HG03064 (cell line): ENCODE data around the gene CLK3.
"Not testable (repeated sequence)": the region's sequence is repeated elsewhere in the genome, so short reads cannot be mapped to it uniquely, and the experiment has no call there.

Experiments
- ATAC-seq: cut with Tn5 transposase; IDR thresholded peaks from one replicate; pipeline ENCODE4 v1.9.1; 2021; ENCODE audit warnings: low read depth; ENCODE audit not compliant: unreplicated experiment

The CLK3 gene

DNA sequence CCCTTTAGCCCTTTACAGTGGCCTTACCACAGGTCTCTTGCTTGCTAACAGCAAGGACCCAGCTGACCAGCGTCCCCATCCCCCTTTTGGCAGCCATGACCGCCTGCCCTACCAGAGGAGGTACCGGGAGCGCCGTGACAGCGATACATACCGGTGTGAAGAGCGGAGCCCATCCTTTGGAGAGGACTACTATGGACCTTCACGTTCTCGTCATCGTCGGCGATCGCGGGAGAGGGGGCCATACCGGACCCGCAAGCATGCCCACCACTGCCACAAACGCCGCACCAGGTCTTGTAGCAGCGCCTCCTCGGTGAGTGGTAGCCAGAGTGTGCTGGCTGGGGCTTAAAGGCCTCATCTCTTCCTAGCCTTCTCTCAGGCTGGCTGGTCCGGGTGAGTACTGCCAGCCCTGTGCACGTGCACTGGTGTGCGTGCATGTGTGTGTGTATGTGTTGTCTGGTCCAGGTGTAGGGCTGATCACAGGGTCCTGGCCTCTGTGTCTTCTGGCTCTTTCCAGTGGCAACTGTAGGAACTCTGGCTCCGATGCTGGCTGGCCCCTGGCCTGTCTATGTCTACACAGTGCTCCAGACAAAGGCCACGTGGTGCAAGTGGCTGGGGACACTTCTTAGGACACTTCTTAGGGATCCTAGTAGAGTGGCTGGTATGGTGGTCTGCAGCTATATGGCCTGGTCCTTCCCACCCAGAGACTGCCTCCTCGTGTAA lies 4.4 kb downstream of the CLK3 start:
- no peak for ATAC-seq

DNA sequence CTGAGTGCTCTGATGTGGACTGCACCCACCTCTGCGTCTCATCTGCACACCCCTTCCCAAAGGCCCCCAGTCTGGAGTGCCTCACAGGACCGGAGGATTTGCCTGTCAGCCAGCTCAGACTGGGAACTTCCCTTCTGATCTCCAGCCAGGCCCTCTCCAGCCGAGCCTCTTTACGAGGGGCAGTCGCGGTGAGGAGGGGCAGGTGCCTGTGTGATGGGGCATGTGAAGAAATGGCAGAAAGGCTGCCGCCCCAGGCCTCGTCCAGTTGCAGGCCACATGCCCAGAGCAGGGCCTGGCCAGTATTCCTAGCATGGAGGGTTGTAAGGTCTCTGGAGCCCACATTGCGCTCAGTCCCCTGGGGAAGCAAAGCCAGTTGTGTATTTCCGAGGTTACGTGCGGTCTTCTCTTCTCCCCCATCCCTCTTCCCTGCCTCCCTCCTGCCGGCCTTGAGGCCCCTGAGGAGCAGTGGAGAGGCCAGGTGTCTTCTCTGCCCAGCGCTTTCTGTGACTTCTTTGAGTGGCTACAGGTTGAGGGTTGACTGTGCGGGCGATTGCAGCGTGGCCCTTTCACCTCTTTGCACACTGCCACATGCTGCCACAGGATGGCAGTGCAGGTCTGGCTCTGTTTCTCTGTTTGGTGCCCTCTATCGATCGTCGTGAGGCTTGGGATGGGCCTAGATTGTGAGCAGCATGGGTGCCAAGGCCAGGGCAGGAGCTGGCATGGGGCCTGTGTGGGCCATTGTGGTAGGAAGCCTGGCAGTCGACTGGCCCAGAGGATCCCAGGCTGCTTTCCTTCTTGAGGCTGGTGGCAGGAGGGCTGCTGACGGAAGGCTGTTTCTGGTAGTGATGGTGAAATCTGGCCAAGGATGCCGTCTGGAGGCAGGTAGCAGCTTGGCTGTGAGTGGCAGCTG lies 5.3 kb downstream of the CLK3 start:
- no peak for ATAC-seq

DNA sequence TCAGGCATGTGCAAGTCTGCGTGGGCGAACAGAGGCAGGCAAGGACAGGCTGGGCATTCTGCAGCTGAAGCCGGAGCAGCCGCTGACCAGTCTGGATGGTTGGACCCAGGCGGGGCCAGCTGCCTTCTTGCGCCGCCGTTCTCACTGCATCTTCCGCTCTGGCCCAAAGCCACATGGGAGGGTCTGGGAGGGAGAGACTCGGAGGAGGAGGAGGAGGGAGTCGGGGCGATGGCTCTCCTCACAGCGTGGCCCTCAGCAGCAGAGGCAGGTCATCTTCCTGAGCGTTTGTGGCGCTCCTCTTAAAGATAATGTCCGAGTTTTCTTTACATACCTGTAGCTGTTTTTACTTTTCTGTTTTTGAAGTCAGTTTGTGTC lies 5.9 kb downstream of the CLK3 start:
- ATAC-seq, result no peak

DNA sequence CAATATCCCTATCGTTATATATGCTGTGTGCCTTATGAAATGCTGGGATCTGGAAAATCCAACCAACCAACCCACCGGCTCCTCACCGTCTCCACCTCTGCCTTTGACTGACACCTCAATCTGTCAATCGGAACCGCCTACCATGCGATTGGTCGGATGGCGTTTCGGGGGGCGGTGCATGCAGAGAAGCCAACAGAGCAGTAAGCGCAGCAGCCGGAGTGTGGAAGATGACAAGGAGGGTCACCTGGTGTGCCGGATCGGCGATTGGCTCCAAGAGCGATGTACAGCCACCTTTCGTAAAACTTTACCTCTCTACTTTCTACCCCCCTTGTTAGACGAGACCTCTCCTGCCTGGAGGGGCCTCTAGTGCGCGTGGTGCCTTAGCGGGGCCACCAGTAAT lies 6.3 kb downstream of the CLK3 start:
- ATAC-seq, result no peak

DNA sequence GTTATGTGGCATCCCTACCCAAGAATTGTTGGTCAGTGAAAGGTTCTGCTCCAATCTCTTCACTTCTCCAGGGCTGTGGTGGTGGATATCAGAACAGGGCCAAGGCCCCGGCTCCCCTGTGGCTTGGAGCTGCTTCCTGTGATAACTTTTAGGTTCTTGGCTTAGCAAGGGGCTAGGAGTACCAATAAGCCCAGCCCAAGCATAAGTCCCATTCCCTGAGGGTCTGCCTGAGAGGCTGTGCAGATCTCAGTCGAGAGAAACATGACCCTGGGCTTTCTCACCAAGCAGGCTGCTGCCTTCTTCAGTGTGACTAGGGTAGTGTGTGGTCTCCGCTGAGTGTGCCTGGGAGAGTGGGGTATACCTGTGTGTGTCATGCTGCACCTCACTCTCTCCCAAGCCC lies 7.1 kb downstream of the CLK3 start:
- ATAC-seq, result no peak

DNA sequence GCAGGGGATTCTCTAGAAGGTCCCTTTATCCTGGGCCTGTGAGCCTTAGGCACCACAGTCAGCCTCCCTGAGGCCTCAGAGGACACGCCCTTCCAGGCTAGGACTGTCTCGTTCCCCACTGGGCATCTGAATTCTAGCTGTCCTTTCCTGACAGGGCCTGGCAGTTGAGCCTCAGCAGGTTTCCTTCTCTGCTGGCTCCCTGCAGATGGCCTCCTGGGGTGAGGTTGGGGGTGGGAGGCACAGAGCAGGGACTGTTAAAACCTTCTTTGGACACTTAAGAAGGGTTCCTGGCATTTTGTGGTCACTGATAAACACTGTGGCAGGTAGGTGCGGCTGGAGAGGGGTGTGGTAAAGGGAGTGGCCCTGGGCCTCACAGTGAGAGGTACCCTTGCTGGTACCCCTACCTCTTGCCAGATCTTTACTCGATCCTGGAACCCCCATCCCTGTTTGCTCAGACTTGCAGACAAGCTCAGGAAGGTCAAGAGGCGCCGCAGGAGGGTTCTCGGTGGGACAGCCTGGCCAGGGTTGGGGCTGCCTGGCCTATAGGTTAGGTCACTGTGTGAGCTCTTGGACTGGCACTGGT lies 8.5 kb downstream of the CLK3 start:
- no peak for ATAC-seq

DNA sequence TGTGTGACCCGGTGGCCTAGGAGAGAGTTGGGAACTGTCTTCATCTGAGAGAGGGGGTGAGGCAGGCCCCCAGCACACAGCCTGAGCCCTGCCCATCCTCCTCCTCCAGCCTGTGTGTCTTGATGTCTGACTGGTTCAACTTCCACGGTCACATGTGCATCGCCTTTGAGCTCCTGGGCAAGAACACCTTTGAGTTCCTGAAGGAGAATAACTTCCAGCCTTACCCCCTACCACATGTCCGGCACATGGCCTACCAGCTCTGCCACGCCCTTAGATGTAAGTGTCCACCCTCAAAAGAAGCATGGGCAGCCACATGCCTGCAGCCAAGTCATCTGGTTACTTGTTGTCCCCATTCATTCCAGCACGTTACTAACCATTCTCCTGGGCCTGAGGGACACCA lies 10.1 kb downstream of the CLK3 start:
- no peak for ATAC-seq

DNA sequence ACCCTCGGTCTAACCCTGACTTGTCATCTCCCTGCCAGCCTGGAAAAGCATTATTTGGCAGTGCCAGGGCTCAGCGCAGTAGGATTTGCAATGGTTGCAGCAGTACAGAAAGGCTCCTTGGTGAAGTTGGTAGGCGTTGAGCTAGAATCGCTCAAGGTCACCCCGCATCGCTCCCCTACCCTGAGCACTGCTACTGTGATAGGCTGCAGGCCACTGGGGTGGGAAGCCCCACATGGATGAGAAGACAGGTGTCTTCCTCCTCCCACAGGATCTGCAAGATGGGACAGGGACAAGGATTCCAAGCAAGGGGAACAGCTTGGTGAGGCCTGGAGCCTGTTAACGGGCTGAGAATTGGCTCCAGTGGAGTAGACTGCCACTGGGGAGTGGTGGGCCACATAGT lies 10.7 kb downstream of the CLK3 start:
- no peak for ATAC-seq

DNA sequence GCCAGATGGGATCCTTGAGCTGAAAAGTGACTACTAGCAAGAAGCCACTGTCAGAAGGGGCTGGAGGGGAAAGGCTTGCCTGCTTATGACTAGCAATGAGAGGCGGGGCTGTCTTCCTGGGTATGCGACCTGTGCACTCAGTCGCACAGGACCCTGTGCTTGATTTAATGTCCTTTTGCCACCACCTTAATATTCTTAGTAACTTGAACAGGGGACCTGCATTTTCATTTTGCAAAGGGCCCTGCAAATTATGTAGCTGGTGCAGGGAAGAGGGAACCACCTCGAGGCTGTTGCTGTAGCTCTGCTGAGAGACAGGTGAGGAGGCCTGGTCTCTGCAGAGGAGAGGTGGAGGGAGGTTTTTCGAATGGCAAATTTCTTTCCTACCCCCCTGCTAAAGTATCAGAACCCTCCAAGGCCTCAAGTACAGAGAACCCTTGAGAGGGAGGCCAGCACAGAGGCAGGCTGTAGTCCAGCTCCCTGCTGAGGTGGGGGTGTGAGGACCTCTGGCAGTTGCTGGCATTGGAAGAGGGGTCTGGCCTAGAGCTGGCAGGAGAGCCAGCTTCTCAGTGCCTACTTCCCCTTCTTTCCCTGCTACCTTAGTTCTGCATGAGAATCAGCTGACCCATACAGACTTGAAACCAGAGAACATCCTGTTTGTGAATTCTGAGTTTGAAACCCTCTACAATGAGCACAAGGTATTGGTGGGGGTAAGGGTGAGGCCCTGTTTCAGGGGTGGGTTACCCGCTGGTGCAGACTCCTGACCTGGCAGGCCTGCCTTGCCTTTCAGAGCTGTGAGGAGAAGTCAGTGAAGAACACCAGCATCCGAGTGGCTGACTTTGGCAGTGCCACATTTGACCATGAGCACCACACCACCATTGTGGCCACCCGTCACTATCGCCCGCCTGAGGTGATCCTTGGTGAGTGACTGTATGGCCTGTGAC lies 11.4 kb downstream of the CLK3 start:
- no peak for ATAC-seq

DNA sequence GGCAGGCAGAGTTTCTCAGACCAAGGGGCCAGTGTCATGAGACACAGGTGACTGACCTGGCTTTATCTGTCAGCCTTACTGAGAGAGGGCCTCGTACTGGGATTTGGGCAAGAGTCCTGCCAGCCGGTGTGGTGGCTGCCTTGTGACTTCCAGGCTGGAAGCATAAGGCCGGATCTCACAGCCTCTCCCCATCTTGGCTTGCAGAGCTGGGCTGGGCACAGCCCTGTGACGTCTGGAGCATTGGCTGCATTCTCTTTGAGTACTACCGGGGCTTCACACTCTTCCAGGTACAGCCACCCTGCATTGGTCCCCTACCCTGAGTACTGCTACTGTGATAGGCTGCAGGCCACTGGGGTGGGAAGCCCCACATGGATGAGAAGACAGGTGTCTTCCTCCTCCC lies 12.1 kb downstream of the CLK3 start:
- no peak for ATAC-seq

DNA sequence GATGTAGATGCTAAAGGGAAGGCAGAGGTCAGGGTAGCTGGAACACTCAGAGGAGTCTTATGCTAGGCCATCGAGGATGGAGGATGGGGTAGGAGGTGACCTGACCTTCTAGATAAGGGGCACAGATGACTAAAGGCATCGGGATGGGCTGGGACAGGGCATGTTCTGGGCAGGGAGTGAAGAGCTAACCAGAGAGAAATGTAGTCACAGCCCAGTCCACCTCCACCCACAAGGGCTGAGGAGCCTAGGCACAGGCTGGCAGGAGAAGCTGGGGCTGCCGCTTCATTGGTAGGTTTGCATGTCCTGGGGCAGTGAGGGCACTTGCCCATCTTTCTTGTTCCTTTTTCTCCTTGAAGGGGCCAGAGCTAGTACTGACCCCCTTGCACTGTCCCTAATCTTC lies 12.6 kb downstream of the CLK3 start:
- ATAC-seq, result no peak

DNA sequence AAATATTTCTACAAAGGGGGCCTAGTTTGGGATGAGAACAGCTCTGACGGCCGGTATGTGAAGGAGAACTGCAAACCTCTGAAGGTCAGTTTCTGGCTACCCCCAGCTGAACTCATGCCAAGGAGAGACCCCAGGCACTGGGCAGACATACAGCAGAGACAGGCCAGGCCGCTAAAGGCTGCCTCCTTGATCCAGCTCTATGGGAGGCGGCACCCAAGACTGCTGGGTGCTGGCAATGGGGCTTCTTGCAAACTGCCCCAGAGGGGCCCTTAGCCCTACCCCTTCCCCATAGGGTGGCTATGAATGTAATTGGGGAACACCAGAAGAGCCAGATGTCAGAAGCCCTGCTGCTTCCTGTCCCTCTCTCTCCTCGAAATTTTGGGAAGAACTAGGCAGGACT lies 13.3 kb downstream of the CLK3 start:
- ATAC-seq, result no peak

DNA sequence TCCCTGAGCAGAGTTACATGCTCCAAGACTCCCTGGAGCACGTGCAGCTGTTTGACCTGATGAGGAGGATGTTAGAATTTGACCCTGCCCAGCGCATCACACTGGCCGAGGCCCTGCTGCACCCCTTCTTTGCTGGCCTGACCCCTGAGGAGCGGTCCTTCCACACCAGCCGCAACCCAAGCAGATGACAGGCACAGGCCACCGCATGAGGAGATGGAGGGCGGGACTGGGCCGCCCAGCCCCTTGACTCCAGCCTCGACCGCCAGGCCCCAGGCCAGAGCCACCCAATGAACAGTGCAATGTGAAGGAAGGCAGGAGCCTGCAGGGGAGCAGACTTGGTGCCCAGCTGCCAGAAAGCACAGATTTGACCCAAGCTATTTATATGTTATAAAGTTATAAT lies 14.1 kb downstream of the CLK3 start:
- ATAC-seq, result not testable (repeated sequence)

DNA sequence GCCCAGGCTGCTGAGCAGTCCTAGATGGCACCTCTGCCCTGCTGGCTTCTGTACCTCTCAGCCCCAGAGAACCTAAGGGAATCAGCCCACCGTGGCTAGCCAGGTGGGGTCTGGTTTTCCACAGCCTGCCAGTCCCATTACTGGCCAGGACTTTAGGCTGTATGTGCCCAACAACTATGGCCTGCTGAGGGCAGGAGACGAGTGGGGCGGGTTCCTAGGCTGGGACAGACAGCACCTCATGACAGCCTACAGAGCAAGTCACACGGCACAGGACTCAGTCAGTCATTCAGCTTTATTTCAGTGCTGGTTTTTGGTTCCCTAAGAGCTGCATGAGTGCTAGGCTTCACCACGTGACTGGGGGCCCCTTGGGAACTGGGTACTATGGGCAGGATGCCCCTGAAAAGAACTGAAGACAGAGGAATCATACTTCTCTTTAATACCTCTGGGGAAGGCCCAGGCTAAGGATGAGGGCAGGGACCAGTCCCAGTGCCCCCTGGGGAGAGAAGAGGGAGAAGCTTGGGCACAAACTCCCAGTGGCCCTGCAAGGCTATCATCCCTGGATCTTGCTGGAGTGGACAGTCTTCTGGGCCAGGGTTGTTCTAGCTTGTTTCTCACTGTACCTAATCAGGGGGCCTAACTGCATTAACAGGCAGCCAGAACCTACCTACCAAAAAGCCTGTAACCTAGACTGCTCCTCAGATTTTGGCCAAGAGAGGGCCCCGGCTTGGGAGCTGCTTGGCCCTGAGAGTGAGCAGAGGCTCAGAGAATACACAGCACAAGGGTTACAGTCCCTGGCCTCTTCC lies 14.8 kb downstream of the CLK3 start:
- ATAC-seq, result no peak

DNA sequence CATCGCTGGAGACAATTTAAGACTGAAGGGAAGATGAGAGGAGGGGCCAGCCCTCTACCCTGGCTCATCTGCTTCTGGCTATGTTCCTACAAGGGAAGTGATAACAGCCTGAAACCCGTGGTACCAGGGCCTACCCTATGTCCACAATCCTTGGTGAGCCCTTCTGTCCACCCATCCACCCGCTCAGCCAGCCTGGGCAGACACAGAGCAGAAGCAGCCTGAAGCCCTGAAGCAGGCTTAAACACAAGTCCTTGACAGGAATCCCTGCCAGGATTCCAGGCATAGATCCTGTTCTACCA lies 15.4 kb downstream of the CLK3 start:
- ATAC-seq, result no peak

DNA sequence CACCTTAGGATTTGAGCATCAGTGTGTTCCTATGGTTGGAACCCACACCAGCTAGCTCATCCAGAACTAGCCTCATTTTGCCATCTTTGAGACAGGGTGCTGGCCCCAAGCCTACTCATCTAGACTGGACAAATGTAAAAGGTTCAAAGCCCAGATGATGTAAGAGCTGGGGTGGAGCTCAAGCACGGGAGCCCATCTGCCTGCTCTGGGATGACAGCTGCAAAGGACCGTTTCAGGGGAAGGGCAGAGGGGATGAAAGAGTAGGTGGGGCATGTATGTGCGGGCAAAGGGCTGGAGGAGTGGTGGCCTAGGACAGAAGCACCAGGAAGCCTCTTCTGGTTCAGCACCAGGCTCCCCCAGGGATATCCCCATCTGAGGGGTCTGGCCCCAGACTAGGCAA lies 15.8 kb downstream of the CLK3 start:
- ATAC-seq, result no peak

DNA sequence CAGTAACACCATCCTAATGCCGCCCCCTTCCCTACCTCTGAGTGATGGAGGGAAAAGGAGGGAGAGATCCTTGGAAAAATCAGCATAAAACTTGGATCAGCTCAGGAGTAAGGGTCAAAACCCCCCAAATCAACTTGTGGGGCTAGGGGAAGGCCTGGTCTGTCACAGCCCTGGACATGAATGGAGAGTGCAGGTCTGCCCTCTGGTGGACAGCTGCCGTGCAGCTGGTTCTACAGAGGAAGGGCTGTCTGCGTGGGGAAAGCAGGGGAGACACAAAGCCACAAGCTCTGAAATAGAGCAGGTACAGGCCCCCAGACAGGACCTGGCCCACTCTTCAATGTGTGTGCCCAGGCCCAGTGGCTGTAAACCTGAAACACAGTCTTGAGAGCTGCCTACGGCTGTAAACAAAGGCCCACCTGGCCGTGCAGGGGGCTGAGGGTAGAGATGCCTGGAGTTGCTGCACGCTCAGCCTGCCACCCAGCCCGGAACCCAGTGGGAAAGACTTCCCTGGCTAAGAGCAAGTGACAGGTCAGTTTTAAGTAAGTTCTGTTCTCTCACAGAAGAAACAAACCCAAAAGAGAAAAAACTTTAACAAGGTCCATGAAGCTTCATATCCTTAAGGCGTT lies 16.4 kb downstream of the CLK3 start:
- no peak for ATAC-seq

DNA sequence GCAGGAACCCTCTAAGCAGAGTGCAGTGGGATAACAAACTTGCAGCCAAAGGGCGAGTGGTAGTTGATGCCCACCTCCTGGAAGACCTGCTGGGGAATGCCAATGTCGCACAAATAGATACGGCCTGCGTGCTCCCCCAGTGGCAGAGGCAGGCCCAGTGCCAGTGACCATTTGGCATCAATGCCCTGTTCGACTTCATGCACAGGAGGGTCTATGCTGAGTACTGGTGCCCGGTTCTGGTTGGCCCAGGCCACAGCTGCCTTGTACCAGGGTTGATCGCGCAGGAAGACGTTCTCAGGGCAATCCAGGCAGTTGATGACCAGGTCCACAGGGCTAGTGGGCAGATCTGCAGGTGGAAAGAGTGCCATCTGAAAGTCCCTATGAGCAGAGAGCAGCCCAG lies 17.0 kb downstream of the CLK3 start:
- no peak for ATAC-seq

DNA sequence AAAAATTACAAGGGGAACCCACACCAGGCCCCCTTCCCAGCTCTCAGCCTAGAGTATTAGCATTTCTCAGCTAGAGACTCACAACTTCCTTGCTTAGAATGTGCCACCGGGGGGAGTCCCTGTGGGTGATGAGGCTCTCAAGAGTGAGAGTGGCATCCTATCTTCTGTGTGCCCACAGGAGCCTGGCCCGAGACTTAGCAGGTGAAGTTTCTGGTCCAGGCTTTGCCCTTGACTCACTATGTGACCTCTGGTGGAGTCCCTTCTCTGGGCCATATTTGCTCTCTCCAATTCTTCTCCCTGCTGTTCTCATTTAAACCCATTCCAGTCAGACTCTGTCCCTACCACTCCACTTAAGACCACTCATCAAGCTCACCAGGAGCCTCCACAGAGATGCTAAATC lies 18.1 kb downstream of the CLK3 start:
- no peak for ATAC-seq

DNA sequence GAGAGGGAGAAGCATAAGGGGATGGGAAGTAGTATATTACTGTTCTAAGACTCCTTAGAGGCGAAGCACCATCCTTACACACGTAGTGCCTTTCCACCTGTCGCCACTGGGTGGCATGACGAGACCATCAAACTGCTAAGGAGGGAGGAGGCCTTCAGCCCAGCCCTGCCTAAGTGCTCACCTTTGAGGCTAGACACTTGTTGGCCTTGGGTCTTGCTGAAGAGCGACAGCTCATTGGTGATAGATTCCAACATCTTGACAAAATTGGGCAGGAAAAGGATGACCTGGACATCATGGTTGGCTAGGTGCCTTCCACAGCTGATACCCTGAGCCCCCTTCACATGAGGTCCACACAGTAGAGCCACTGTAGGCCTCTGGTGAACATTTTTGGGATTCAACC lies 19.6 kb downstream of the CLK3 start:
- no peak for ATAC-seq
